Colon (tissue), 2 donors: Measurements from ENCODE around the gene MAST4.

Experiments
- FAIRE-seq: peaks from 2 replicates; lab custom pipeline; 2012; peaks lifted over from hg19 to GRCh38; lab: Jason Lieb, UNC
- donor health status: control.
- donor health status: control.

MAST4 gene

GRCh38 chr5:67047160-67047559 is 451.0 kb downstream of the MAST4 start:
- no peak for FAIRE-seq

DNA sequence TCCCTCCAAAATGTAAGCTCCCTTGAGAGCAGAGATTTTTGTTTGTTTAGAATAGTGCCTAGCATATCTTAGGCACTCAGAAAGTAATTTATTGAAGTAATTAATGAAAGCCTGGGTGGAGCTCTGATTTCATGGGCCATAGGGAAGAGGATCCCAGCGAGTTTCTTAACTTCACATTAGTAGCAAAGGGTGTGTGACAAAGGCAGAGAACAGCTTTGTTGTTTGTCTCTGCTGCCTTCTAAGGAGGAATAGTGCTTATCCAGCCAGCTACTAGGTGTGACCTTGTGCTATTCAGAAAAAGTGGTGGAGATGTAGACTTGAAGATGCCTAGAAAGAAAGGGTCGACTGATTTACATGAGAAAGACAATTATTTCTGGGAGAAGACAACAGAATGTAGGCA is 451.4 kb downstream of the MAST4 start:
- no peak for FAIRE-seq

DNA sequence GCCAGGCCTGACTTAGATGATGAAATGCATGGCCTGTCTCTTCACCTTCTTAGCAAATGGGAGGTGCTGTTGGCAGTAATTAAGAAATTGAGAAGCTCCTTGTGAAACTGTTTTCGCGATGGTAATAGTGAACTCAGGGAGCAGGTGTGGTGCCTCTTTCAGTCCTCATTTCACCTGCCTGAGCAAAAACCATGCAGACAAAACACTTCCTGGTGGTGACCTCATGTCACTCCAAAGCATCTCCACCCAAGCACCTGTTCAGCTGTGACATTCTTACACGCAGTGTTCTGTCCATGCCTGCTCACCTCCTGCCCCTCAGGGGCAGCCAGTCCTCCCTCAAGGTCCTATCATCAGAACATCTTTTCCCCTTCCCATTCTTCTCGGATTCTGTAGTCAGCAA is 453.9 kb downstream of the MAST4 start:
- FAIRE-seq, result no peak

GRCh38 chr5:67050635-67051034 is 454.4 kb downstream of the MAST4 start:
- no peak for FAIRE-seq

DNA sequence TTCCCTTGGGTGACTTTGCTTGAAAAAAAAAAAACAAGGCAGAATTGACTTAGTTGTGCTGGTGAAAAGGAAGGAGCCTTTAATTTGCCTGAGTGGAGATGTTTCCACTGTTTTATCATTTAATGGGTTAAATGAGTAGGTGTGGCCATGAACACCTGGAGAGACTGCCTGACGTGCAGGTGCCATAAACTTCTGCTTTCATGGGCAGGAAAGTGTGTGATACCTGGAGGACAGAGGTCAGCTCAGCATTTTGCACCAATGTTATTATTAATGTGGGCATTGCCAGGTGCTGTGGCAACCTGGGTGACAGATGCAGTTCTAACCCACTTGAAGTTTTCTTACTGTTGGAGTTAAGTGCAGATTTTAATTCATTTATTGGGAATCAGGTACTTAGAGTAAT is 455.0 kb downstream of the MAST4 start:
- FAIRE-seq, result no peak

- FAIRE-seq, result no peak
Observed at GRCh38 chr5:67052034-67052433, 455.8 kb downstream of the MAST4 start.

DNA sequence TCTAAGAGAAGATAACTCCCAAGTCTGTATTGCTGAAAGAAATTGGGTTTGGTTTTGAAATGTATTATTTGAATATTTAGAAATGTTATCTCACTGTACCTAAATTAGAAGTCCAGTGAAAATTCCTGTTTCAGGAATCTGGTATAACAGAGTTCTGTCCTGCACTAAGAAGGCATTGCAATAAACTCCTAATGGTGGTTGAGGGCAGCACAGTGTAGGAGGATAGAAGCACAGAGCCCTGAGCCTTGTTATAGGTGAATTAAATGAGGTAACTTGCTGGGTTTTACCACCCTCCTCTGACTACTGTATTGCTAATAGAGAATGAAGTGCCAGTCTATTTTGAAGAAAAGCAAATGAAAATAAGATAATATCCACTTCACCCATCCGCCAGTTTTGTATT is 457.0 kb downstream of the MAST4 start:
- no peak for FAIRE-seq

- FAIRE-seq, result no peak
Observed at GRCh38 chr5:67058998-67059743, 463.0 kb downstream of the MAST4 start.

DNA sequence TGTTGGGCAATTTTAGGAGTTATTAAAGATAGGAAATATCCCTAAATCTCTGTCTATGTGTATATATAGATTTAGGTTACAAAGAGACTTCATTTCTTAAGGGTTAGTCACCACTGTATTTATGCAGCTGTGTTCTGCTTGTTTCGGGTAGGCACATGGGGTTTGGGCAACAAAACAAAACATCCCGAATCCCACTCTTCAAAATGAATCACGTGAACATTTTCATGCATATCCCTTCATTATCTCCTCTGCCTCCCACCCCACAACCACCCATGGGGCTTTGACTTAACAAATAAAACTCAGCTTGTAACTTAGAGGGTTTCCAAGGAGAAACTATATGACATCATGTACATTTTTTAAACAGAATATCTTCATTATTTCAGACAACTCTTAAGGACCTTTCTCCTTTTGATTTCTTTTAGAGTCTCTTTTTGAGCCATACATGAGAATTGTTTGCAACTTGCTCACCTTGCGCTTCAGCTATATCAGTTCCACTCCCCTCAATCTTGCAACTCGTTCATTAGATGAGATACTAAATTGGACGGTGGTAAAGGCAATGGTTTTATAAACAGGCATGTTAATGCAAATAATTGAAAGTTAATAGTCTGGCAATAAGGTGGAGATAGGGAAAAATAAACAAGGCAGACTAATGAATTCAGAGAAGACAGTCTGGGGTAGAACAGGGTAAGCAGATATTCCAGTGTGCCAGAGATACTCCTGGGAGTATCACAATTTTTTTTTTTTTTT is 463.7 kb downstream of the MAST4 start:
- FAIRE-seq, result no peak

GRCh38 chr5:67061511-67061910 is 465.3 kb downstream of the MAST4 start:
- no peak for FAIRE-seq

- no peak for FAIRE-seq
Observed at GRCh38 chr5:67063055-67063454, 466.9 kb downstream of the MAST4 start.

DNA sequence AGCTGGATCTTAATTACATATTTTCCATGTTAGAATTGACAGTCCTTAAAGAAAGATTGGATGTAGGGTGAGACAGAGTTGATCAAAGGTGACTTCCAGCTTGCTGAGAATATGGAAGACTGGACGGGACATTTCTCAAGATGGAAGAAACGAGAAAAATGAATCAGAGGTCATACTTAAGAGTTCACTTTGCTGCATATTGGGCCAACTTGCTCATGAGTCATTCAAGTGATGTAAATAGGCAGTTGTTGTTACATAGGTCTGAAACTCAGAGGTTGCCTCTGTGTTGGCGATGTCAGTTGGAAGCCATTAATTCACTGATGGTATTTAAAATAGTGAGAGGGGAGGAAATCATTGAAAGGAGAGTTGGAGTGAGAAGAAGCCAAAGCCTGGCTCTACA is 467.6 kb downstream of the MAST4 start:
- FAIRE-seq, result no peak

DNA sequence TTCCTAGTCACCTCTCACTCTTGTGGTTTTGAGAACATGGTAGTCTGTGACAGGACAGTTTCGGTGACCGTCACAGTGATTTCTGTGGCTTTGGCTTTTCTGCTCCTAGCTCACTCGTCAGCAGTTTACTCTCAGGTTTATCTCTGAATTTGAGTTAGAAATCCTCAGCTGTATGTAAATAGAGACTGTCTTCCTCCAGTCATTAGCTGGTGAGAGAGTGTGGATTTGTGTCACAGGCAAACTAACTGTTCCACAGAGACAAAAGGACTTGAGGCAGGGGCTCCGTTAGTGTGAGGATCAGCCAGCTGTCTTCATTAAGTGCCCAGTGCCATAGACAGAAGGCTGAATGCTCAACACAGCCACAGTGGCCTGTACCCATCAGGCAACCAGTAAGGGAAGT is 469.0 kb downstream of the MAST4 start:
- FAIRE-seq, result no peak

DNA sequence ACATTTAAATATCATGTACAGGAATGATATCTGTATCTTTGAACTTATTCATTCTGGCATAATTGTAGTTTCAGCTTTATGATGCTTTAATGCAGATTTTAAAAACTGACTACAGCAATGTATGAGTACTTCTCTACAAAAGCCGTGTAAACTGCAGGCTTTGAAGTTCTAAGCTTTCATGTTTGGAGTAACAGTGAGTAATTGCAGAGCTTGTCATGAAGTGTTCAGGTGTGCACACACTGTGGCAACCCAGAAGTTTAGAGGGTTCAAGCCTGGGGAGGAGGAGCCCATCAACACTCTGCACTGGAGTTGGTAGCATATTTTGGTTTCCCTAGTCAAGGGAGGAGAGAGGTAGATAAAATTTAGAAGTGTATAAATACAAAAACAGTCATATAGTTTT is 469.5 kb downstream of the MAST4 start:
- FAIRE-seq, result no peak

DNA sequence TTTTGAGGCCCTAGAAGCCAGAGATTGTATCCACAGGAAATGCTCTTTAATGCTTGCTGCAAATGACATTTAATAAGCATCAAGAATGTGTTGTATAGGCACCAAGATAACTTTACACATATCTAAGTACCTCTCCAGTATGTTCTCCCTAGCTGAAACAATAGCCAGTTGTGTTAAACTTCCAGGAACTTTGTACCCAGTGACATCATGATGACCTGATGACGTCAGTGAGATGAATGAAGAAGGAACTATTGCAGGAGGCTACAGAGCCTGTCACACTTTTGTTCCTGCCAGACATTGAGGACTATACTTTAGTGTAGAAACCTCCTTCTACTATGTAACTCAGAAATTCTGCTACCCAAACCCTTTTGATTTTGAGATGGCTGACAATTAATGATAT is 470.6 kb downstream of the MAST4 start:
- FAIRE-seq, result no peak

DNA sequence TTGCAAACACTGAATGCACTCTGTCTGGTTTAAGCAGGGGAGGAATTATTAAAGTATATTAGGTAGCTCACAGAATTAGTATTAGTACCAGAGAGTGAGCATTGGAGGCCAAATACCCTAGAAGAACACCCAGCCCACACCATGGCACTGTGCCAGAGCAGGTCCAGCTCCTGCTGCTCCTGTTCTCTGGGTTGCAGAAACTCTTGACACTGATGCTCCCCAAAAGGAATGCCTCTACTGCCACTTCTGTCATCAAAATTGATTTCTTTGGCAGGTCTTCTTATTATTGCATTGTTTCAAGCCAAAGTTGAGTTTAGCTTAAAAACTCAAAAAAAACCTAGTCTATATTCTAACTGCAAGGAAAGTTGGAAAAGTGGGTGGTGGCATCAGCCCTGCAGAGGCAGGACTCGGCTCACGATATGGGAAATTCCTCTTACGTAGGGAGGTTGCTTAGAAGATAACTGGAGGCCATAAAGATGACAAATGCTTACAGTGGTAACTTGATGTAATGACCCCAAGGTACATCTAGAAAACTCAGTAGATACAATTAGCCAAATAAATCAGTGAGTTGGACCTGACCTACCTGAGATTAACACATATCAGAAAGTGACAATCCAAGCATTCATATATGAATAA is 477.0 kb downstream of the MAST4 start:
- no peak for FAIRE-seq

GRCh38 chr5:67077296-67077695 is 481.1 kb downstream of the MAST4 start:
- FAIRE-seq, result no peak

DNA sequence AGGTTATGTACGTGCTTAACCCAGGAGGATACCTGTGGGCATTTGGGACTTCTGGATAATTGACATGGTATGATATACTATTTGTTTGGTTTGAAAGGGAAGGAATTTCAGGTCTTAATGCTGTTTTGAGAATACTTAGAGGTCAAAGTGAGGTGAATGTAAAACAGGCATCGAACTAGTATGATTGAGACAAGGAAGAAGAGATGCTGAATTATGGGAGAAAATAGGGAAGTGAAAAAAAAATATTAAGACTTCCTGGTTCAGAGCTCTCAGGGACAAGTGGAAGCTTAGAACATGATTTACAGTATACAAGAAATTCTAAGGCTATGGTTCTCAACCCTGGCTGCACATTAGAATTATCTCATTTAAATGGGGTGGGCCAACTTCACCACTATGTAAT is 485.1 kb downstream of the MAST4 start:
- no peak for FAIRE-seq

DNA sequence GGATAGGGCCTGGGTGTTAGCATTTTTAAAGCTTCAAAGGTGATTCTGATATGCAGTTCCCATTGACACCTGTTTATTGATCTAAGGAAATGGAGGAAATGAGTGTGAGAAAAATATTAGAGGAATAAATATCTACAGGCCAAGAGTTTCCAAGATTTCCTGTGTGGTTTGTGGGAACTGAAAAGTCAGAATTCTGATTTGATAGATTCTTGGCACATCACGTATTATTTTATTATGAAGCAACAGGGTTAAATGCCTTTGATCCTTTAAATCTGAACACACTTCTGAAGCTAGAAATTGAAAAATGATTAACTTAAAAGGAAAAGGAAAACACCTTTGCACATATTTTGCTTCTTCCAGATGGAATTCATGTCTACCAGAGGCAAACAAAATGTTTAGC is 486.7 kb downstream of the MAST4 start:
- FAIRE-seq, result no peak

- no peak for FAIRE-seq
Observed at GRCh38 chr5:67085616-67086015, 489.4 kb downstream of the MAST4 start.

GRCh38 chr5:67089200-67089725 is 493.1 kb downstream of the MAST4 start:
- no peak for FAIRE-seq

- no peak for FAIRE-seq
Observed at GRCh38 chr5:67090040-67090439, 493.8 kb downstream of the MAST4 start.

DNA sequence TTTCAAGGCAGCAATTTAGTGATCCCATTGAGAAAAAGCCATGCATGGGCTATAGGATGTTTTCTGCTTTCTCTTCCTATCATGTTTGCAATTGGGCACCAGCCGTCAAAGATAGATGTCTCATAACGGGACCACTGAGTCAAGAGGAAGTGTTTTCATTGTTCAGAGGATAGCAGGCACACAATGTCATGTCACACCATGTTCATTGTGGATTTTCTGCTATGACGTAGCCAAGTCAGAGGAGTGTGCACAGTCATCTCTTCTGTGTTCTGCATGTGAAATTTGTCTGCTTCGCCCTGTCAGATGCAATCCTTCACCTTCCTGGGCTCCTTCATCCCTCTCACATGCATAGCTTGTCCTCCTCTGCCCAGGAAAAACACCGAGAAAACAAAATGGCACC is 494.4 kb downstream of the MAST4 start:
- no peak for FAIRE-seq
